ENCODE results near the gene TUT1.
"Not testable (repeated sequence)": the region's sequence is repeated elsewhere in the genome, so short reads cannot be mapped to it uniquely, and the experiment has no call there.

The TUT1 gene

GRCh38 chr11:62575156-62575555 lies 16.2 kb downstream of the TUT1 start:
- DNase-seq, result no peak

GRCh38 chr11:62574363-62575071 lies 16.8 kb downstream of the TUT1 start:
- DNase-seq, result no peak

- peak; percentile 100 for DNase-seq
Measured at GRCh38 chr11:62573592-62574362, 17.5 kb downstream of the TUT1 start, which contains the start of gene EEF1G. EEF1G (minus strand) TSS chr11:62573891; CDS start chr11:62573842, 49 bp downstream.

- peak; percentile 32 for DNase-seq
Measured at GRCh38 chr11:62573006-62573591, 18.2 kb downstream of the TUT1 start.

- no peak for DNase-seq
Measured at GRCh38 chr11:62572431-62572830, 18.9 kb downstream of the TUT1 start.

GRCh38 chr11:62571493-62571892 lies 19.8 kb downstream of the TUT1 start:
- DNase-seq, result not testable (repeated sequence)

GRCh38 chr11:62570903-62571302 lies 20.4 kb downstream of the TUT1 start:
- DNase-seq, result not testable (repeated sequence)

- no peak for DNase-seq
Measured at GRCh38 chr11:62569611-62570010, 21.7 kb downstream of the TUT1 start.

GRCh38 chr11:62567018-62567633 lies 24.2 kb downstream of the TUT1 start:
- no peak for DNase-seq

- no peak for DNase-seq
Measured at GRCh38 chr11:62566247-62566646, 25.1 kb downstream of the TUT1 start.

- no peak for DNase-seq
Measured at GRCh38 chr11:62565100-62565802, 26.1 kb downstream of the TUT1 start.

GRCh38 chr11:62561677-62562230 lies 29.6 kb downstream of the TUT1 start:
- DNase-seq, result not testable (repeated sequence)

GRCh38 chr11:62560566-62561103 lies 30.7 kb downstream of the TUT1 start:
- peak; percentile 77 for DNase-seq

GRCh38 chr11:62559626-62560025 lies 31.7 kb downstream of the TUT1 start:
- DNase-seq, result not testable (repeated sequence)

GRCh38 chr11:62559204-62559603 lies 32.1 kb downstream of the TUT1 start:
- DNase-seq, result no peak

GRCh38 chr11:62558669-62559068 lies 32.7 kb downstream of the TUT1 start:
- DNase-seq, result no peak

- peak; percentile 94 for DNase-seq
Measured at GRCh38 chr11:62556875-62557631, 34.3 kb downstream of the TUT1 start.

GRCh38 chr11:62556108-62556874 lies 35.0 kb downstream of the TUT1 start:
- DNase-seq, result peak; percentile 97

GRCh38 chr11:62555464-62556107 lies 35.7 kb downstream of the TUT1 start:
- DNase-seq, result peak; percentile 93

Measured in activated CD4-positive, alpha-beta T cell treated with anti-CD3 and anti-CD28 coated beads, Interleukin-2, amount 50 U/mL, for 16 hours (primary cell).